ENCODE data around the gene AAK1.

AAK1 gene

GRCh38 chr2:69524799-69525198 is 118.7 kb downstream of the AAK1 start:
- no peak for DNase-seq

GRCh38 chr2:69521747-69522146 is 121.8 kb downstream of the AAK1 start:
- DNase-seq, result no peak

GRCh38 chr2:69518841-69519240 is 124.7 kb downstream of the AAK1 start:
- DNase-seq, result no peak

- DNase-seq, result no peak
Measured at GRCh38 chr2:69517410-69517809, 126.1 kb downstream of the AAK1 start.

GRCh38 chr2:69514819-69515218 is 128.7 kb downstream of the AAK1 start:
- no peak for DNase-seq

GRCh38 chr2:69514406-69514805 is 129.1 kb downstream of the AAK1 start:
- DNase-seq, result no peak

- no peak for DNase-seq
Measured at GRCh38 chr2:69512446-69512845, 131.1 kb downstream of the AAK1 start.

- no peak for DNase-seq
Measured at GRCh38 chr2:69510204-69510603, 133.3 kb downstream of the AAK1 start.

- DNase-seq, result no peak
Measured at GRCh38 chr2:69509750-69510140, 133.8 kb downstream of the AAK1 start.

- peak; percentile 3 for DNase-seq
Measured at GRCh38 chr2:69509011-69509749, 134.4 kb downstream of the AAK1 start.

- no peak for DNase-seq
Measured at GRCh38 chr2:69505710-69506109, 137.8 kb downstream of the AAK1 start.

- no peak for DNase-seq
Measured at GRCh38 chr2:69501301-69501700, 142.2 kb downstream of the AAK1 start.

GRCh38 chr2:69499966-69500365 is 143.6 kb downstream of the AAK1 start:
- DNase-seq, result no peak

GRCh38 chr2:69499242-69499641 is 144.3 kb downstream of the AAK1 start:
- DNase-seq, result no peak

GRCh38 chr2:69495861-69496260 is 147.7 kb downstream of the AAK1 start:
- no peak for DNase-seq

- no peak for DNase-seq
Measured at GRCh38 chr2:69495008-69495407, 148.5 kb downstream of the AAK1 start.

GRCh38 chr2:69494126-69494525 is 149.4 kb downstream of the AAK1 start:
- no peak for DNase-seq

GRCh38 chr2:69493268-69493667 is 150.3 kb downstream of the AAK1 start:
- DNase-seq, result peak; percentile 11

GRCh38 chr2:69491864-69492263 is 151.7 kb downstream of the AAK1 start:
- no peak for DNase-seq

- DNase-seq, result no peak
Measured at GRCh38 chr2:69490486-69490885, 153.1 kb downstream of the AAK1 start.

GRCh38 chr2:69489793-69490192 is 153.7 kb downstream of the AAK1 start:
- DNase-seq, result no peak

GRCh38 chr2:69483696-69484095 is 159.8 kb downstream of the AAK1 start:
- DNase-seq, result peak; percentile 65

- no peak for DNase-seq
Measured at GRCh38 chr2:69483024-69483423, 160.5 kb downstream of the AAK1 start.

- peak; percentile 6 for DNase-seq
Measured at GRCh38 chr2:69482471-69482870, 161.1 kb downstream of the AAK1 start.

- DNase-seq, result no peak
Measured at GRCh38 chr2:69481421-69481820, 162.1 kb downstream of the AAK1 start.
